T1000 (cell line): ENCODE results near the gene TMC8.
"Not testable (repeated sequence)": the region's sequence is repeated elsewhere in the genome, so short reads cannot be mapped to it uniquely, and the experiment has no call there.

Experiments used
- DNase-seq: peaks from one replicate; lab custom pipeline; 2025; ENCODE audit warnings: mixed read lengths; lab: John Stamatoyannopoulos, UW

TMC8 gene, protein sequence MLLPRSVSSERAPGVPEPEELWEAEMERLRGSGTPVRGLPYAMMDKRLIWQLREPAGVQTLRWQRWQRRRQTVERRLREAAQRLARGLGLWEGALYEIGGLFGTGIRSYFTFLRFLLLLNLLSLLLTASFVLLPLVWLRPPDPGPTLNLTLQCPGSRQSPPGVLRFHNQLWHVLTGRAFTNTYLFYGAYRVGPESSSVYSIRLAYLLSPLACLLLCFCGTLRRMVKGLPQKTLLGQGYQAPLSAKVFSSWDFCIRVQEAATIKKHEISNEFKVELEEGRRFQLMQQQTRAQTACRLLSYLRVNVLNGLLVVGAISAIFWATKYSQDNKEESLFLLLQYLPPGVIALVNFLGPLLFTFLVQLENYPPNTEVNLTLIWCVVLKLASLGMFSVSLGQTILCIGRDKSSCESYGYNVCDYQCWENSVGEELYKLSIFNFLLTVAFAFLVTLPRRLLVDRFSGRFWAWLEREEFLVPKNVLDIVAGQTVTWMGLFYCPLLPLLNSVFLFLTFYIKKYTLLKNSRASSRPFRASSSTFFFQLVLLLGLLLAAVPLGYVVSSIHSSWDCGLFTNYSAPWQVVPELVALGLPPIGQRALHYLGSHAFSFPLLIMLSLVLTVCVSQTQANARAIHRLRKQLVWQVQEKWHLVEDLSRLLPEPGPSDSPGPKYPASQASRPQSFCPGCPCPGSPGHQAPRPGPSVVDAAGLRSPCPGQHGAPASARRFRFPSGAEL

DNA sequence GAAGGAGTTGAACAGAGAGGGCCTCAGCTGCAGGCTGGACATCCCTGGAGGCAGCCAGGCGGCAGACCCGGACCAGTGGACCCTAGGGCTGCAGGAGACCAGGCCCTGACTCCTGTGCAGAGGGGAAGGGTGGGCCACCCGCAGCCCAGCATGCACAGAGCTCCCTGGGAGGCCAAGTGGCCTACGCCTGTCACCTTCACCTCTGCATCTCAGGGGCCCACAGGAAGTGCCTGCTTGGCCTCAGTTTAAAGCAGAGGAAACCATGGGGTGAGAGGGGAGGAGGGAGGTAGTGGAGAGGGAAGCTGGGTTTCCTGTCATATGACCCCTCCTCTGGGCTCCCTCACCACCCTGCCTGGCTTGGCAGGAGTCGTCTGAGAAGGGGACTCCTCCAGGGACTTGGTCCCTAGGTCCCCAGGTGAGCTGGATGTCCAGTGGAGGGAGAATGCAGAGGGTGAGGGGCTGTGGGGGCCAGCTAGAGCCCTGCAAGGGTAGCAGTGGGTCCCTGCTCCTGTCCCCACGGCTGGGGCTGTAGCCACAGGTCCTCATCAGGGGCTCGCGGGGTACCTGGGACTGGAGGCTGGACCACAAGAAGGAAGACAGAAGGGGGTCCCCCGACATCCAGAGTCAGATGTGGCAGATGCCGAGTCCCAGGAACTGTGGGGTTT, at the start of gene TMC8:
Gene TMC8 (plus strand): TSS at position 335 of the 665 bp plus-strand sequence. CDS start 818 bp downstream, outside the sequence.
- DNase-seq, result no peak

DNA sequence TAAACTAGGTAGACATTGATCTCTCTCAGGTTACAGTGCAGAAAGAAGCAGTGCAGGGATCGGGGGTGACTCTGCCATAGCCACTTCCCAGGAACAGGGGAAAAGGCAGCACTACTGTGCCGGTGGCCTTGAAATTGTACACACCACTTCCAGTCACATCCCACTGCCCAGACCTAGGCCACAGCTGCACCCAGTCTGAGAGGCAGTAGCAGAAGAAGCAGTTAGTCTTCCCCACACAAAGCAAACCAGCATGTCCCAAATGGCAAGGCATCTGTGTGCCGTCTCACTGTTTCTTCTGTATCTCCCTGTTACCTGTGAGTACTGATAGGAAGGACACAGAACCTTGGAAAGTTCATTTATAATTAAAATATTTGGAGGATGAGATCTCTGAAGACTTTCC, 49.0 kb upstream of the TMC8 start:
- DNase-seq, result no peak

DNA sequence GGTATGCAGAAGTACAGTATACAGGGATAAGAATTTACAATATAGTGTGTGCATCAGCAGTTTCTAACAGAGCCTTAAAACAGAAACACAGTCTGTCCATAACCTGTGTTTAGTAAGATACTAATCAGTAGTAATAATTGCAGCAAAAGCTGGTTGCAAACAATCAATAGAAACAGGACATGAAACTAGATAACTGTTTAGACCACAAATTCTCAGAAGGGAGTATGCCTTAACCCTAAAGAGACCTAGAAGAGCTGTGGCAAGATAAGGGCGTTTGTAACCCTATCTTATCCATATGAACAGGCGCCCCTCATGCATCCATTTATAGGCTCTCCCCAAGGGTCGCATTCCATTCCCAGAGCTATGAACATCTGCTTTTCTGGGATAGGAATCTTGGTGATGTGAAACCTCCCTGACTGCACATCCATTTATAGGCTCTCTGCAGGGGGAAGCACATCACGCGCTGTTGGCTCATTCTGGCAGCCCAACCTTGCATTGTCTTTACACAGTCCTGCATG, 48.2 kb upstream of the TMC8 start:
- not testable (repeated sequence) for DNase-seq

DNA sequence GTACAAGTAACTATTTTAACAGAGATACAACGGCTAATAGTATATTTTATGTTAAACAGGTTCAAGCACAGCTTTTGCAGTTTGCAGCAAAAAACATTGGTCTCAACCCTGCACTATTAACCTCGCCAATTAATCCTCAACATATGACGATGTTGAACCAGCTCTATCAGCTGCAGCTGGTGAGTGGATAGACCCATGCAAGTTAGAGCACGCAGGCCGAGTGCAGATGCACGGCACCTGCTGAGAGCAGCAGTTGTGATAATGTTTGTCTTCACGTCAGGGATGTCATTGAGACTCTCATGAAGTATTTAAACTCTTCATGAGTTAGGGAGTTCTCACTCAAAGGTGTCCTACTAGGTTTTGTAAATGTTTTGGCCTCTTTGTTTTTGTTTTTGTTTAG, 47.6 kb upstream of the TMC8 start:
- no peak for DNase-seq

DNA sequence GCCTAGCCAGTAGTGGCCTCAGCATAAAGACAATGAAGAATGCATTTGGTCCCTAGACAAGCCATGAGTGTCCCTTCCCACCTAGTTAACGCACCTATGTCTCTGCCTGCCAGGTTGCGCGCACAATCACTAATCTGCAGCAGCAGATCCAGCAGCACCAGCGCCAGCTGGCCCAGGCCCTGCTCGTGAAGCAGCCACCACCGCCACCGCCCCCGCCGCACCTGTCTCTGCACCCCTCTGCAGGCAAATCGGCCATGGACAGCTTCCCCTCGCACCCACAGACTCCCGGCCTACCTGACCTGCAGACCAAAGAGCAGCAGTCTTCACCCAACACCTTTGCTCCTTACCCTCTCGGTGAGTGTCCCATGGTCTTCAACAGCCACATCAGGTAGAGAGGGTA, 43.8 kb upstream of the TMC8 start:
- no peak for DNase-seq

DNA sequence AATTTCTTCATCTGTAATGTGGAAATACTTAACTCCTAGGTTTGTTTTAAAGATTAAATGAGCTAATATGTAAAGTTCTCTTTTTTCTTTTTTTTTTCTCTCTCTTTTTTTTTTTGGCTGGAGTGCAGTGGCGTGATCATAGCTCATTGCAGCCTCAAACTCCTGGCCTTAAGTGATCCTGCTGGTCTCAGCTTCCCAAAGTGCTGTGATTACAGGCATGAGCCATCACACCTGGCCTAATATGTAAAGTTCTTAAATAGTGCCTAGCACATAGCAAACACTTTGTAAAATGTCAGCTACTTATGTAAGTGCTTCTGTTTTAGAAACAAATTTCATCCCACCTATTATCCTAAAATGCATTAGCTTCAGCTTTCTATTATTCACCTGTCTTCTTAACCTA, 42.0 kb upstream of the TMC8 start:
- DNase-seq, result no peak

DNA sequence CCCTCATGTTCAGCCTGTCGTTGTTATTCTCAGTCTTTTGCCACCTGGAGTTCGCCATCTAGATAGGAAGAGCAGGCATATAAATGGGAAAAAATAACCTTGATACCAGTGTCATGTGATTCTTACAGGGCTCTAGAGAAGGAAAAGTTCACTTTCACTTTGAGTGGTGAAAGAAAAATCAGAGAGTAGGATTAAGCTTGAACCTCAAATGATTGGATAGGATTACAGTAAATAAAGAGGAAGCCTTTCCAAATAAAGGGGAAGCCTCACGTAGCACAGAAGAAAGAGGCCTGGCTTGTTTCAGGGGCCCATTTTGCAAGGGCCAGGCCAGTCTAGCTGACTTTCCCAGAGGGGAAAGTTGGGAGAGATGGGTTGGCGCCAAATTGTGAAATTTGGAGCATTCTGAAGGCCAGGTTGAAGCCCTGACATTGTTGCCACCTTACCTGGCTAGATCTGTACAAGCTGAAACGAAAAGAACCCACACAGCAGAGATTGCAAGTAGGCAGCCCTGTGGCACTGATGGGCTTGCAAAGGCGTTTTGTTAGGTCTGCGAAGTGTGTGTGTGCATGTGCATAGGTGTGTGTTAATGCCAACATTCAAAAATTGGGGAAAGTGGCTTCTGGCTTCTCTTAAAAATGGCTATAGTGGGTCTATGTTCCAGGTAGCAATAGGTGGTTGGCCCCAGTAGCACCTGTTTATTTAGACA, 40.8 kb upstream of the TMC8 start:
- DNase-seq, result no peak

DNA sequence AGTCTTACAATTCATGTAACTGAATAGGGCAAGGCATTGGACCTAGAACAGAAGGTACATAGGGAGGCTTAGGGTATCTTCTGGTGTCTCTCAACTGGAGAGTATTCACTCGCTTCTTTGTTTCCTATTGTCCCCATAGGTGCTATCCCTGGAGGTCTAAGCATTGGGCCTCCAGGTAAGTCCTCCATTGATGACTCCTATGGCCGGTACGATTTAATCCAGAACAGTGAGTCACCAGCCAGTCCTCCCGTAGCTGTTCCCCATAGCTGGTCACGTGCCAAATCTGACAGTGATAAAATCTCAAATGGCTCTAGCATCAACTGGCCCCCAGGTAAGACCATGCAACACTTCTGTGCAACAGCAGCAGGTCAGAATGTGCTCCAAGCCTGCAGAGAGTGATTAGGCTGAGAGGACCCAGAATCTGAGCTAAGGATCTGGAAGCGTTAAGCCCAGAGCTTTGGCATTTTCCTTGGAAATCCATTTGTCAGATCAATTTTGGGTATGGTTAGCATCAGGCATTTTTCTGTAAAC, 37.7 kb upstream of the TMC8 start:
- DNase-seq, result no peak

DNA sequence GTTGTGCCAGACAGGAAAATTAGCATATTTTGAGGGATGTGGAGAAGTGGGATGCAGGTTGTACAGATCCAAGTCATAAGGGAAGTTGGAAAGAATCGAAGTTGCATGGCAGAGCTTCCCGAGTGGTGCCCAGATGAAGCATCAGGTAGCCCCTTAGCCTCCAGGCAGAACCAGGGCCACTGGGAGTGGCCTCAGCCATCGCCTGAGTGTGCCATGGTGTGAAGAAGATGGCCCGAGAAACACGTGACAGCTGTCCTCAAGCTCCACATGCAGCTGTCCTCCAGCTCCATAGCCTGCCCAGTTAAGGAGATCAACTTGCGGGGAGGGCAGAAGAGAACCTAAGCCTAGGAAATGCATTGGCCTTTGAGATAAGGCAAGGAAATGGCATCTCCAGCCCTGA, 35.5 kb upstream of the TMC8 start:
- DNase-seq, result no peak

DNA sequence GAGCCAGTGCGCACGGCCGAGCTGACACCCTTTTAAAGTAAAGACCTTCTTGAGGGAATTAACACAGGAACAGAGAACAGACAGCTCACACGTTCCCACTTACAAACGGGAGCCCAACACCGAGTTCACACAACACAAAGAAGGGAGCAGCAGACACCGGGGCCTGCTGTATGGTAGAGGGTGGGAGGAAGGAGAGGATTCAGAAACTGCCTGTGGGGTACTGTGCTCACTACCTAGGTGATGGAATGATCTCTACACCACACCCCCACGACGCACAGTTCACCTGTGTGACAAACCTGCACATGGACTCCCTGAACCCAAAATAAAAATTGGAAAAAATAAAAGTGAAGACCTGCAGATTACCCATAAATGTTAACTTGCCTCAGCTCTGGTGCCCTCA, 34.5 kb upstream of the TMC8 start:
- DNase-seq, result no peak

DNA sequence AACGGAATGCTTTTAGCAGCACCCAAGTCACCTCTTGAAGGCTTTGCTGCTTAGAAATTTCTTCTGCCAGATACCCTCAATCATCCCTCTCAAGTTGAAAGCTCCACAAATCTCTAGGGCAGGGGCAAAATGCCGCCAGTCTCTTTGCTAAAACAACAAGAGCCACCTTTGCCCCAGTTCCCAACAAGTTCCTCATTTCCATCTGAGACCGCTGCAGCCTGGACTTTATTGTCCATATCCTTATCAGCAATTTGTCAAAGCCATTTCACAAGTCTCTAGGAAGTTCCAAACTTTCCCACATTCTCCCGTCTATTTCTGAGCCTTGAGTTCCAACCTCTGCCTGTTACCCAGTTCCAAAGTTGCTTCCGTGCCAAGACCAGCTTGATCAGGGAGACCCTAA, 29.5 kb upstream of the TMC8 start:
- DNase-seq, result no peak

DNA sequence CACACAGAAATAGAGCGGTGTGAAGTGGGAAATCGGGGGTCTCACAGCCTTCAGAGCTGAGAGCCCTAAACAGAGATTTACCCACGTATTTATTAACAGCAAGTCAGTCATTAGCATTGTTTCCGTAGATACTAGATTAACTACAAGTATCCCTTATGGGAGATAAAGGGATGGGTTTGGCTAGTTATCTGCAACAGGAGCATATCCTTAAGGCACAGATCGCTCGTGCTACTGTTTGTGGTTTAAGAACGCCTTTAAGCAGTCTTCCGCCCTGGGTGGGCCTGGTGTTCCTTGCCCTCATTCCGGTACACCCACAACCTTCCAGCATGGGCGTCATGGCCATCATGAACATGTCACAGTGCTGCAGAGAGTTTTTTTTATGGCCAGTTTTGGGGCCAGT, 29.0 kb upstream of the TMC8 start:
- DNase-seq, result no peak

DNA sequence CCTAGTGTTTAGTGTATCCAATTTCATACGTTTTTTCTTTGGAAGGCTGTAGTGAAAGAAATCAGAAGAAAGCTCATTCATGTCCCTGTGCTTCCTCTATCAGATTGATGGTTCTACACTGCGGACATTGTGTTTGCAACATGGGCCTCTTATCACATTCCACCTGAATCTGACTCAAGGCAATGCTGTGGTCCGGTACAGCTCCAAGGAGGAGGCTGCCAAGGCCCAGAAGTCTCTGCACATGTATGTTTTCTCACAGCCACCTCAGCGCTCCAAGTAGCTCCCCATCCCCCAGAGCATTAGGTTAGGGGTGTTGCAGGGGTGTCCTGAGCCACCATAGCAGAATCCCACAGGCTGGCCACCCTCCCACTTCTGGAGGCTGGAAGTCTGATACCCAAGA, 27.3 kb upstream of the TMC8 start:
- no peak for DNase-seq

DNA sequence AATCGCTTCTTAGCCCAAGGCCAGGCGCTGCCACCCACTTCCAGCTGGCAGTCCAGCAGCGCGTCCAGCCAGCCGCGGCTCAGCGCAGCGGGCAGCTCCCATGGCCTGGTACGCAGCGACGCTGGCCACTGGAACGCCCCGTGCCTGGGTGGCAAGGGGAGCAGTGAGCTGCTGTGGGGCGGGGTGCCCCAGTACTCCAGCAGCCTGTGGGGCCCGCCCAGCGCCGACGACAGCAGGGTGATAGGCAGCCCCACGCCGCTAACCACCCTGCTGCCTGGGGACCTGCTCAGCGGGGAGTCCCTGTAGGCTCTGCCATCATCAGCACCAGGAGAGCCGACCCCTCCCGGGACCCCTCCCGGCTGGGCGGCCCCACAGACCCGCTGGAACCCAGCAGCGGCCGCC, 26.0 kb upstream of the TMC8 start:
- DNase-seq, result no peak

DNA sequence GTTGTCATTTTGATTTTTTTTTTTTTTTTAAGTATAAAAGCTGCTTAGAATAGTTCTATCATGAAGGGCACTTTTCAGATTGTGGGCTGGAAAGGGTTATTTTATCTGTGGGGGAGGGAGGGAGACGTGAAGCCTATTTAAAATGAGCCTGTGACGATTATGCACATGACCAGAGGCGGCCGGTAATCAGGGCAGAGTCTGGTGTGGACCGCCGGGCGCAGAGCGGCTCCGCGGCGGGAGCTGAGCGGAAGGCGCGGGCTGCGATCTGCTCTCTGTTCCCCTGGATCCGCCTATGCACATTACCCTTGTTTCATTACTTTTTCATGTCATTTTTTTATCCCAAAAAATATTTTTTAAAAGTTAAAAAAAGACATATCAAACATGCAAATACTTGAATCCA, 25.5 kb upstream of the TMC8 start:
- no peak for DNase-seq

DNA sequence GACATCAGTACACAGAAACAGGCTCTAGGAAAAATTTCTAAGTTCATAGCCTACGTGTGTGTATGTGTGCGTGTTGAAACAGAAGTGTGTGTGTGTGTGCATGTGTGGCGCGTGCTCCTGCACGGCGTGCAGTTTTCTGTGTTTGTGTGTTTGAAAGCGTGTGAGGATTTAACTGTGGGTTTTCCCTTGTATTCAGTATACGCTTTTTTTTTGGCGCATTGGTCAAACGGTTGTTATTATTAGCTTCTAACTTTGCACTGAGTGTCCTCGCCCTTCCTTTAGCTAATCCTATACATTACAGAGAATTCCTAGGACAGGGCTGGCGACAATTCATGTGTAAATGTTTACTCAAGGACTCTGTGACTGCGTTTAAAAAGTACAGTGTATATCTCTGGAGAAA, 25.0 kb upstream of the TMC8 start:
- no peak for DNase-seq

DNA sequence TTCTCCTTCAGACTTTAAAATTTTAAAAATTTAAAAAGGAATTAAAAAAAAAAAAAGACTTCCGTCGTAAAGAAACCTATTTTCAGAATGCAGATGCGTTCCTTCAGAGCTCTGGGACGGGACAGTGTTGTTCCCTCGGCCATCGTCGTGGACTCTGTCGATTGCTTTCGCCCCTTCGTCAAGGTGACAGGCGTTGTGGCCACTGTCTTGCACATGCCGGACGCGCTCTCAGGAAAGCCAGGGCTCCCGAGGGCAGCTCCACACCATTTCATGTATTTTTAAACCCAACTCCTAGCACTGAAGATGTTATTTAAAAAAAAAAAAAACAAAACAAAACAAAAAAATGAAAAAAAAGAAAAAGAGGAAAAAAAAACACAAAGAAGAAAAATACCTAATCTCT, 24.4 kb upstream of the TMC8 start:
- no peak for DNase-seq

DNA sequence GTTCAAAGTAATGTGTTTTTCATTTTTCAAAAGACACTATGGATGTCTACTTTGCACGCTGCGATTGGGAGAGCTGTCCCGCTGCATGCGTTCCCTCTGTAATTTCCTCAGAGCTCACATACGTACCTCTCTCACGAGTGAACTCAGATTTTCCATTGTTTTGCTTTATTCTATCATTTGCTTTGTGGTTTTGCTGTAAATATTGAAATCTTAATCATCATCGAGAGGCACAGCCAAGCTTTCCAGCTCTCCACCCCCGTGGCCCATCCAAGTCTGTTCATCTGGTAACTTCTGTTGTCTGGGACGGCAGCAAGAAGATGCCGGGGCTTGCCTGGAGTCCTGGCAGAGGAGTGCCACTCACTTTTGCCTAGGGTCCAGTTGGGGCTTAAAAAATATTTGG, 23.1 kb upstream of the TMC8 start:
- no peak for DNase-seq

DNA sequence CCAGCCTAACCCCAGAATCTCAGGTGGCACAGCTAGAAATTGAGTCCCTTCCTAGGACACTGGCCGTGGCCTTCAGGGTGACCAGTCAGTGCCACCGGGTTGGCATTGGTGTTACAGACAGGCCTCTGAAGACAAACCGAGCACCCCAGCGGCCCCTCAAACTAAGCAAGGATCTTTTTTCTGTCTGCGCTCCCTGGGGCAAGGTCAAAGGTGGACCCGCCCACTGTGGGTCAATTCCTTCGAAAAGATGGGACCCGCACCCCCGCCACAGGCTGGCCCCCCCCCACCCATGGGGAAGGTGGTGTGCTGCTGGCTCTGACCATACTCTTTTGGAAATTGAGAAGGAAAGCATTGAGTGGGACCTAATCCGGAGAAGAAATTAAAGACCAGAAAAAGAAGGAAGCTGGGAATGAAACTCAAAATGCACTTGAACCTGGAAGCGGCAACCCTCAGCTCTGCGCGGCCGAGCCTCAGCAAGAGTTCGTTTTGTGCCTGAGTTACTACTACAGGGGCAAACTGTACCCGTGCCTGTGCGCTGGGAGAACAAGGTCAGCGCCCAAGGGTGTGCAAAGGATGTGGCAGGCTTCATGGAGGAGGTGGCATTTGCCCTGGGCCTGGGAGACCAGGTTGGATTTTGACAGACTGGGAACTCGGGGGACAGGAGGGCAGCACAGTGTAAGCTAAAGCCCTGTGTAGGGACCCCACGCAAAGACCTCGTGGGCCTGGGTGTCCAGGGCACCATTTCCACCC, 22.4 kb upstream of the TMC8 start:
- DNase-seq, result no peak

DNA sequence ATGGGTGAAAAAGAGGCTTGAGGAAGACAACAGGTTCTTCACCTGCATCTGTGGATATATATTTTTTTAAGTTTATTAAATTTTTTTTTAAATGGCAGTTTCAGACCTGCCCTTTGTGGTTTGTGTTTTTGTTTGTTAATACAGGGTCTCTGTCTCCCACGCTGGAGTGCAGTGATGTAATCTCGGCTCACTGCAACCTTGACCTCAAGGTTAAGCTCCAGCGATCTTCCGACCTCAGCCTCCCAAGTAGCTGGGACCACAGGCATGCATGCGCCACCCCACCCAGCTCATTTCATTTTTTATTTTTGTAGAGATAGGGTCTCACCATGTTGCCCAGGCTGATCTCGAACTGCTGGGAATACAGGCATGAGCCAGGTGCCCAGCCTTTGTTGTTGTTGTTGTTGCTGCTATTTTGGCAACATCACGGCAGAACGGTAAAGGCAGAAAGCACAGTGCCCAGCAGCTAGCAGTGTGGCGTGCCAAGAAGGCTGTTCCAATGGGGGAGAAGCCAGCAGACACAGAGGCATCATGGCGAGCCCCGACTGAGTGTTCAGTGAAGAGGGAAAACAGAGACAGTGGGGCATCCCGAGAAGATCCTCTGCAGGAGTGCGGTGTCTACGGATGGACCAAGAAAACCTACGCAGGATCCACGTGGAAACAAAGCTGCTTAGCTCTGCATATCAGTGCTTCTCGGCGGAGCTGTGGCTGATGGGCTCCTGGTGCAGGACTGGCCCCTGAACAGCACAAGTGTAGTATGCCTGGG, 21.7 kb upstream of the TMC8 start:
- DNase-seq, result no peak

DNA sequence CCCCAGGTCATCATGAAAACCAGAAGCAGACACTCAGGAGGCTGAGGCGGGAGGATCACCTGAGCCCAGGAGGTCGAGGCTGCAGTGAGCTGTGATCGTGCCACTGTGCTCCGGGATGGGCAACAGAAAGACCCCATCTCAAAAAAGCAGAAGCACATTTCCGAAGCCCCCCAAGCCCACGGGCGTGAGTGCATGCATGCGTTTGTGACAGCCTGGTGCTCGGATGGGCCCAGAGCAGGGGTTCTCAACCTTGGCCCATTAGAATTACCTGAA, 21.1 kb upstream of the TMC8 start:
- no peak for DNase-seq
